GM10266 (cell line): ENCODE results near the gene ERVK3-1.

ENCODE experiments used
- DNase-seq: peaks from one replicate; pipeline ENCODE4 v3.0.0; 2012; ENCODE audit errors: extremely low spot score
- CTCF ChIP-seq: IDR thresholded peaks from 2 replicates; pipeline ENCODE4 v1.5.1; 2012; ENCODE audit warnings: mild to moderate bottlenecking, low read depth; ENCODE audit not compliant: control insufficient read depth, insufficient read depth; ENCODE audit errors: missing control alignments

The ERVK3-1 gene

DNA sequence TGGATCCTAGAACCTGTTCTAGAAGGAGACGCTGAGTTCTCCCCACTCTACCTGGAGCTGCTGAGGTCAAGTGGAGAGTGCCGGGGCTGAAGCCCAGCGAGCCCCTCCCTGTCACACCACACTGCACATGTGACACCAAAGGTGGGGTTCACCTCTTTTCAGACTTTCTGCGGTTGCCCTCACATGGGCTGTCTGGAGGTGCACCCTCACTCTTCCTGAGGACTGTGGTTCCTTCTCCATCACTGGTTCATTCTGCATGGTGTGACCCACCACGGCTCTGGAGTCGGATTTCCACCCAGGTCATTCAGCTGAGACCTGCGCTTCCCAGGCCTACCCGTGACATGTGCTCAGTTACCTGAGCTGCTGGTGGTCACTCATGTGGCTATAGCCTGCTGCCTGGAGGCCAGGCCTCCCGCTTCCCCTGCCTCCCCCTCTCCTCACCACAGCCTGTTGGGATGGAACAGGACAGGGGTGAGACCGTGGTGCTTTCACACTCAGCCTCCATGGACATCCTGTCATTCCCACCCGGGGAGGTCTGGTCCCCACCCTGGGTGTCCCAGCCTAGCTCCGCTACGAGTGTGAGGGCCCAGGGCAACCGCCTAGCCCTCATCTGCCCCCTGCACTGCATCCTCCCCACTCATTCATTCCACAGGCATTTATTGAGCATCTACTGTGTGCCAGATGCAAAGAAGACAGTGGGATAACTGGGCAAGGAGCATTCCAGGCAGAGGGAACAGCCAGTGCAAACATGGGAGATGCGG is 48.7 kb downstream of the ERVK3-1 start:
- DNase-seq: no peak
- TF ChIP-seq CTCF: no peak

DNA sequence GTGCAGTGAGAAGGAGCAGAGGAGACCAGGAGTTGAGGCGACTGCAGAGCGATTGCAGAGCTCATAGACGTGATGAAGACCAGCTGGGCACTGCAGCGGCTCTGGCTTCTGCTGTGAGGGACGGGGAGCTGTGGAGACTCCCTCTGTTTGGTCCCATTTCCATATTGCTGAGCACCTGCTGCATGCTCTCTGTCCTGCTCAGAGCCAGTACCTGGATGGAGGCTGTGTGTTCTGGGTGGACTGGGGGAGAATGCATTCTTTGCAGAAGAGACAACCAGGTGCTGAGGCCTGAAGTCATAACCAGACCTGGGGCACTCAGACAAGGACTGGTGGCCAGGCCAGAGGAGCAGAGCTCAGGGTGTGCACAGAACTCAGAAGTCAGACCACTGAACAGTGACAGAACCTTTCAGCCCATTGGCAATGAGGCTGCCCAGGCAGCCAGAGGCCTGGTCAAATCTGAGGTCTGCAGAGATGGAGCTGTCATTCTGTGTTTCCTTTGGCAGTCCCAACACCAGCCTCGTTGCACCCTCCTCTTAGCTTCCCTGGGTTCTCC is 49.4 kb downstream of the ERVK3-1 start:
- no peak for TF ChIP-seq CTCF
- DNase-seq: no peak

- no peak for TF ChIP-seq CTCF
Measured at GRCh38 chr19:58355215-58355796, 50.1 kb downstream of the ERVK3-1 start.

DNA sequence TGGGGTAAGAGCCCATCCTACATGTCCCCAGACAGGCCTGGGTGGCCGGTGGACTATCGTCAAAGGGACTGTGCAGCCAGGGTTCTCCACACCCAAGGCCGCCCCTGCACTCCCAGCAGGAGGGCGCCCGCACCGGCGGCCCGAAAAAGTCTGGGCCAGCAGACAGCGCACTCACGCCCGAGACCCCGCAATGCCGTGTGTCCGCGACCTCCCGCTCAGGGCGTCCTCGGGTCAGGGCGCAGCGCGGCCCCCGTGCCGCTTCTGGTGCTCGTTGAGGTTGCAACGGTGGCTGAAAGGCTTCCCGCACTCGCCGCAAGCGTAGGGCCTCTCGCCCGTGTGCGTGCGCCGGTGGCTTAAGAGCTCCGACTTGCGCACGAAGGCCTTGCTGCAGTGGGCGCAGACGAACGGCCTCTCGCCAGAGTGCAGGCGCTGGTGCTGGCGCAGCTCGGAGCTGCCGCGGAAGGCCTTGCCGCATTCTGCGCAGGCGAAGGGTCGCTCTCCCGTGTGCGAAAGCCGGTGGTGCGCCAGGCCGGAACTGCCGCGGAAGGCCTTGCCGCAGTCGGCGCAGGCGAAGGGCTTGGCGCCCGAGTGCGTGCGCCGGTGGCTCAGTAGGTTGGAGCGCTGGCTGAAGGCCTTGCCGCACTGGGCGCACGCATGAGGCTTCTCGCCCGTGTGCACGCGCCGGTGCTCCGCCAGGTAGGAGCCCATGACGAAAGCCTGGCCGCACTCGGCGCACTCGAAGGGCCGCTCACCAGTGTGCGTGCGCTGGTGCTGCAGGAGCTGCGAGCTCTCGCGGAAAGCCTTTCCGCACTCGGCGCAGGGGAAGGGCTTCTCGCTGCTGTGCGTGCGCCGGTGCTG is 51.0 kb downstream of the ERVK3-1 start:
- DNase-seq: peak; percentile 42
- no peak for TF ChIP-seq CTCF

More at GRCh38 chr19:58355215-58355796, 50.1 kb downstream of the ERVK3-1 start:
- no peak for DNase-seq

DNA sequence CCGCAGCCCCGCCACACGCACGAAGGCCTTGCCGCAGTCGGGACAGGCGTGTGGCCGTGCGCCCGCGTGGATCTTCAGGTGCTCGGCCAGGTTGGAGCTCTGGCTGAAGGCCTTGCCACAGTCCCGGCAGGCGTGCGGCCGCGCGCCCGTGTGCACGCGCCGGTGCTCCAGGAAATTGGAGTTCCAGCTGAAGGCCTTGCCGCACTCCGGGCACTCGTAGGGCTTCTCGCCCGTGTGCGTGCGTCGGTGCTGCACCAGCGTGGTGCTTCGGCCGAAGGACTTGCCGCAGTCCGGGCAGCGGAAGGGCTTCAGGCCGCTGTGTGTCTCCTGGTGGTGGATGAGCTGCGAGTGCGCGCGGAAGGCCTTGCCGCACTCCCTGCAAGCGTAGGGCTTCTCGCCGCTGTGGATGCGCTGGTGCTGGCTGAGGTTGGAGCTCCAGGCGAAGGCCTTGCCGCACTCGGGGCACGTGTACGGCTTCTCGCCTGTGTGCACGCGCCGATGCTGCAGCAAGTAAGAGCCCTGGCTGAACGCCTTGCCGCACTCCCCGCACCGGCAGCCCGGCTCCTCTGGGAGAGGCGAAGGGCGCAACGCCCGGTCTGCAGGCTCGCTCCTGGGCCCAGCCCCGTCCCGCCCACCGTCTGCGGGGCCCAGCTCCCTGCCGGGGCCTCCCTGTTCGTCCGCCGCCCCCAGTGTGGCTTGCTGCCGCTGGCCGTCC is 51.7 kb downstream of the ERVK3-1 start:
- TF ChIP-seq CTCF: no peak
- DNase-seq: no peak

- DNase-seq: no peak
- TF ChIP-seq CTCF: no peak
Measured at GRCh38 chr19:58357481-58358145, 52.4 kb downstream of the ERVK3-1 start.
